NCI-H345 treated with DMSO at 0.1 percent for 48 hours (cell line): Measurements from ENCODE around the gene PODN.

Experiments
- DNase-seq: peaks from one replicate; lab custom pipeline; 2025; ENCODE audit not compliant: unreplicated experiment; lab: John Stamatoyannopoulos, UW

The PODN gene

GRCh38 chr1:53130598-53130877 is 68.5 kb downstream of the PODN start:
- DNase-seq, result no peak

- DNase-seq, result no peak
Observed at GRCh38 chr1:53130878-53131589, 69.0 kb downstream of the PODN start.

DNA sequence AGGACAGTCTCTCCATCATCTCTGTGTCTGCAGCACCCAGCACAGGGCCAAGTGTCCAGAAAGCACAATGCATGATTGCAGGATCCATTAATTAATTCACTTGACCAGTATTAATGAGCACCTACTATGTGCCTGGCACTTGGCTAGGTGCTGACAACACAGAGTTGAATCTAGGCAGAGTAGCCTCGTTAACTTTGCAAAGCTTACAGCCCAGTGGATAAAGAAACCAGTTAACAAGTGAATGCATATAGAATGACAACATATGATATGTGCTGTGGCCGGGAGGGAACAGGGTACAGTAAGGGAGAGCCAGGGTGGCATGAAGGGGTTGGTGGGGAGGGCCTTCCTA is 69.6 kb downstream of the PODN start:
- no peak for DNase-seq

DNA sequence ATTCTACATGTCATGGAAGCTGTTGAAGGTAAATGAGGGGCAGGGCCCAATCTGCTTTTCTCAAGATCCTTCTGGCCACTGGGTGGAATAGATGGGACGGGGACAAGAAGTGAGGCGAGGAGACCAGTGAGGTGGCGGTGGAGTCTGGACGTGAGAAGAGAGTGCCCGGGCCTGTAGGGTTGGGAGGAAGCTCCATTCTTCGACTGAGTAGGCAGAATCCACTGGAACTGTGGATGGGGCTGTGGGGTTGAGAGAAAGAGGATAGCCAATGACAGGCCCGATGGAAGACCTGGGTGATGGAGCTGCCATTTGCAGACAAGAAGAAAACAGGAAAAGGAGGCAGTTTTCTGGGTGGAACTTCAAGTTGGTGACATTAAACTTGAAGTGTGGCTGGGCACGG is 70.2 kb downstream of the PODN start:
- DNase-seq, result no peak

- DNase-seq, result no peak
Observed at GRCh38 chr1:53133261-53134041, 71.4 kb downstream of the PODN start.

GRCh38 chr1:53134042-53134485 is 72.1 kb downstream of the PODN start:
- DNase-seq, result no peak
